GM23248 (cell line): ENCODE results near the gene TENM4.

Source experiments
- EZH2 ChIP-seq: fragments of 200-600 bp; sonication (generic); IDR thresholded peaks from 2 replicates; pipeline ENCODE4 v1.6.1; 2018; ENCODE audit warnings: antibody characterized with exemption, mild to moderate bottlenecking; ENCODE audit not compliant: insufficient read depth, poor library complexity, severe bottlenecking
- EZH2phosphoT487 ChIP-seq: fragments of 200-600 bp; sonication (generic); IDR thresholded peaks from 2 replicates; pipeline ENCODE4 v1.6.1; 2018; ENCODE audit warnings: antibody characterized with exemption, moderate library complexity, mild to moderate bottlenecking, low read depth; ENCODE audit not compliant: insufficient read depth

DNA sequence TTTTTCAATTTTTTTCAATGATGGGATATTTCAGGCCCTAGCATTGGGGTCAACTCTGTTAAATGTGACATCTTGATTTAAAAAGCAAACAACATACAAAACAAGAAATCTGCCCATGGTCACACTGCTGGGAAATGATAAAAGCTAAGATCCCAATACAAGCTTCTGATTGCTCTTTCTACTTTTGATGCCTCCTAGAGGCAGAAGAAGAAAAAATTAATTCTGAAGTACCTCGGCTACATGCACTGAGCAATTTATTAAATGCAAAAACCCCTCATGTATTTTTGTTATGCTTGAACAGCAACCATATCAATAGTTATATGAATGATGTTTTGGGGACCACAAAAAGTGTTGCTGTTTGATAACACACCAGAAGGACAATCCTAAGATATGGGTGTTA lies 524.1 kb downstream of the TENM4 start:
- TF ChIP-seq EZH2phosphoT487 (no peak), EZH2 (no peak)
